ENCODE measurements around the gene URB1. TPM values are rescaled to one million over a fixed set of nuclear protein-coding genes. Genes with fewer than 3 reads are reported as not detected.

Gene URB1
- polyA plus RNA-seq, 4 donors, result 10.6 to 13.6 (median 10.9) TPM

DNA sequence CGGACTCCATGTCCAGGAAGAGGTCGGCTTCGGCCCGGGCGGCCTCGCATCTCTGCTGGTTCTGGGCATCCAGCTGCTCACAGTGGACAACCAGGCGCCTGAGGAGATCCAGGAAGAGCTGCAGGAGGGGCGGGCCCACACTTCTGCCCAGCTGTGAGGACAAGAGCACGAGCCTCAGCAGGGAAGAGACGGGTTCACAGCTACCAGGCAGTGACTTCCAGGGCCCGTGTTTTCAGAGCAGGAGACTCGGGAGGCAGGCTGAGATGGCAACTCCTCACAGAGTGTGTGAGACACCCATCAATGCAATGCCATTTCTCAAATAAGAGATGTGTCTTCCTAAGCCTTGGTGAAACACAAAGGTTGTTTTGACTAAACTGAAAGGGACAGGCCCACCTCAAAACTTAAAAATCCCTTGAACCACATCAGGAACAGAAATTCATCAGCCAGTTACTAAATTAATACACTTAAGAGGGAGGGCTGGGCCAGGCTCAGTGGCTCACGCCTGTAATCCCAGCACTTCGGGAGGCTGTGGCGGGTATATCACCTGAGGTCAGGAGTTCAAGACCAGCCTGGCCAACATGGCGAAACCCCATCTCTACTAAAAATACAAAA, 43.4 kb downstream of the URB1 start:
- DNase-seq (ENCODE audit: low read depth in 4 of 4, low spot score in 3 of 4), result no peak

DNA sequence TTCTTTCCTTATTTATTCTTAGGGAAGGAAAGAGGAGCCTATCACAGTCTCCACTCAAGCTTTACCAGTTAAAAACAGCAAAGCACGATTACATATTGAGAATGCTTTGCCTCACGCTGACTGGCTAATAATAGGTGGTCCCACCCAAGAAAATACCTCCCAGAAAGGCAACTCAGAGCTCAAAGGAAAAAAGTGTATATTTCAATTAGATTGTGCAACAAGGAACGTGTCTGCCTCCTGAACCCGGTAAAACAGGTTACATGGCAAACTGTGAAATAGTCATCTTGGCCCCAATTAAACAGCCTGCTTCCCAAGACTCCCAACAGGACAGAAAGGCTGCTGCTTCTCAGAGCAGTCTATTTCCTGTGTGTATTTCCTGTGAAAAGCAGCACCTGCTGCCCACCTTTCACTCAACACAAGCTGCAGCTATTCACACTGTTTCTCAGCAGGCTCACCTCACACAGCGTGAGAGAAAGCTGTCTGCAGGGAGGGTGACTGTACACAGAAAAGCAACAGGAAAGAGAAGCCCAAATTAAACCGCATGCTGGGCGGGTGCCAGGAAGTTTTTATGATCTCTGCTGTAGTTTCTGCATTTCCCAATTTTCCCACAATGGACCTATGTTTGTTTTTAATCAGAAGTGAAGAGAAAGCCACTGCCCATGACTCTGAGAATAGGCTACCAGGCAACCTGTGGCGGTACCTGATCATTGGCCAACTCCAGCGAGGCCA, 44.0 kb downstream of the URB1 start:
- DNase-seq (ENCODE audit: low read depth in 4 of 4, low spot score in 3 of 4), result no peak

- DNase-seq (ENCODE audit: low read depth in 4 of 4, low spot score in 3 of 4), result no peak
These were observed 44.8 kb downstream of the URB1 start for GRCh38 chr21:32347977-32348376.

DNA sequence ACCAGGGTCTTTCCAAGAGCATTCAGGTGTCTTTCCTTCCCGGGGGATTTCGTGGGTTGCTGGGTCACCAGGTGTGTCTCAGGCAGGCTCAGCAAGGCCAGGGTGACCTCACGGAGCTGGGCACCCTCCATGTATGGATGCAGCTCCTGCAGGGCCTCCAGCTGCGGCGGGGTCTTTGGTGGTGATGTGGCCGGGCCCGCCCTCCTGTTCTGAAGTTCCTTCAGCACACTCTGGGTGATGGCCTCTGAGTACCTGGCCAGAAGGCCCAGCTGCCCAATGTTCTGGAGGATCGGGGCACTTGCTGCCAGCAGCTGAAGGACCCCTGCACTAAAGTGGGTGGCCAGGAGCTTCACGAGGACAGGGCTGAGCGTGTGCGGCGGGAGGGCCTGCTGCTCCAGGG, 45.5 kb downstream of the URB1 start:
- DNase-seq (ENCODE audit: low read depth in 4 of 4, low spot score in 3 of 4), result no peak

DNA sequence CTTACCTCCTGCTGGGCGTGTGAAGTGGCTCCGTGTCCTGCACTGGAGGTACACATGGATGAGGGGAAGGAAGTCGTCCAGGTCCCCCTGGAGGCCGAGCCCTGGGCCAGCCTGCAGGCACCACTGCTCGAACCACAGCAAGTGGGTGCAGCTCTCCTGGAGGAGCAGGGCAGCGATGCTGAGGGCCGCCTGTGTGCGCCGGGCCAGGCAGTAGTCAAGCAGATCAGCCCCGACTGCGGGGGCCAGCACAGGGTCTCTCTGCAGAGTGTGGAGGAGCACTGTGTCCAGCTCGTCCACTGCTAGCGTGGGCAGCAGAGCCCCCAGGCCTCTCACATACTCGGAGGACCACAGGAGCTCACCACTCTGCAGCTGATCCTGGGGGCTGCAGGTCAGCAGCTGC, 45.9 kb downstream of the URB1 start:
- no peak for DNase-seq (ENCODE audit: low read depth in 4 of 4, low spot score in 3 of 4)

DNA sequence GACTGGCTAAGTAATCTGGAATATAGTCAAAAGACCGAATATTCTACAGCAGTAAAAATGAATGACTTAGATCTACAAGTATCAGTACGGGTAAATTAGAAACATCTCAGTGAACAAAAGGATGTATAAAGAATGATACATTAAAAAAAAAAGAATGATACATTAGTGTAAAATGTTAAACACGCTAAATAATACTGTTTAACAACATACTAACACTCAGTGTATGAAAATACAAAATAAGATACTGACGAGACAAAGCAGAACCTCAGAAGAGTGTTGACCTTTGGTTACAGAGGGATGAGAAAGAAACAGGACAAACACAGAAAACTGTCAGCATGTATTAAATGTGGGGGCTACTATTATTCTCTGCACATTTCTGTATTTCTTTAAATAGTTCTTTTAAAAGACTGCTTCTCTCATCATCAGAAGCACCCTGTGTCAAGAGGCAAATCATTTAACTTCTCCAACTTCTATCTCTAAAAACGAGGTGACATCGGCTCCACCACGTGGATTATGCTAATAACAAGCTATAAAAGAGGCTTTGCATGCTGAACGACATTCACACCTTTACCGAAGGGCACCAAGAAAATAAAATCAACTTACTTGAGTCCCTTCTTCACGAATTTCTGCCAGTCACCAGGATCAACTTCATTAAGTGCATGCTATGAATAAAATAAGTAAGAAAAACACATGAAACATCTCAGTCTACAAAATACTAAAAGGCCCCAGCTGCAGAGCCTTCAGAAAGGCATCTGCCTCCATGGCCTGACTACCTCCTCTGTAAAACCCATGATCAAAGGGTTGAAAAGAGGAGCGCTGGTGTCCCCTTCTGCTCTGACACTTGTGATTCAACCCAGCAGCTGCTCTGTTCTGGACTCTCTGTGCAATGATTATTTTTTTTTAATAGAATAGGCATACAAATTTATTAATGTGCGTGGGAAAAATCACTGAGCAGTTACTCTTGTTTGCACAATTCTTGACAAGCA, 51.7 kb downstream of the URB1 start:
- no peak for DNase-seq (ENCODE audit: low read depth in 4 of 4, low spot score in 3 of 4)

DNA sequence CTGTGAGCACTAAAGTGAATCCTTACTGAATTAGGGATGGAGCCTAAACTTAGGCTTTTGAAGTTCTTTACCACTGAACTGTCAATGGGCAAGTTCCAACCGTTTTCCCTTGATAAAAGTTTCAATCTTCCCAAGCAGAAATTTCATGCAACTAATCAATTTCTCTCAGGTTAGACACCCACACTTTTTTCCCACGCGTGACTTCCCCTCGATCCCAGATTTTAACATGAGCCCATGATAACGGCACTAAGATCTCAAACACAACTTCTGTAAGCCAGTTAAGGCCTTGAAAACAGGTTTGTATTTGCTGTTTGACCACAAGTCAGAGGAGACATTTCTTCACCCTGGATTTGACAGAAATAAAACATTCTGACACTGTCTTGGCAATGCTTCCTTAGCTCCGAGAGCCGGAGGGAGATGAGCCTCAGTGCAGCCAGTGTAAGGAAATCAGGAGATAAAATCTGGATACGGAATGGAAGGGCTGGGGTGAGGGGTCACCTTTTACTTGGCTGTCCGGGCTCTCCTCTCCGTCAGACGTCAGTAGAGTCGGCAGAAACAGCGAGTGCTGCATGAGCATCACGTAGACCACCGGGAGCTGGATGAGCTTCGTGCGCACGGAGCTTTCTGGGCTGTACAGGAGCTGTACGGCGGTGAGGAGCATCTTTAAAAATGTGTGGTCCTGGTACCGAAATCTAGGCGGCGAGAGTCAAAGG, 54.4 kb downstream of the URB1 start:
- no peak for DNase-seq (ENCODE audit: low read depth in 4 of 4, low spot score in 3 of 4)

DNA sequence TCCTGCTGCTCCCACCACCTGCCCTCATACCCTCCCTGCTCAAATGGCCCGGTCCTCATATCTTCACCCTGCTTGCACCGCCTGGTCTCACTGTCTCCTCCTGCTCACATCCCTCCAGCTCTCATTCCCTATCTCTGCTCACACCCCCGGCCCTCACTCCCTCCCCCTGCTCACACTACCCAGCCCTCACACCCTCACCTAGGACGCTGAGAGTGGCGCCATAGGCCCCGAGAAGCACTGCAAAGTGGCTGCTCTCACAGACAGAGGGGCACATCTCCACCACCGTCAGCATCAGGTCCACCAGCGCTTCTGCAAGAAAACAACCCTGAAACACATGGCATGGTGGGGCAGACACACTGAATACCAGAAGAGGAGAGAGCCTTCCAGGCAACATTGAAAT, 55.6 kb downstream of the URB1 start:
- no peak for DNase-seq (ENCODE audit: low read depth in 4 of 4, low spot score in 3 of 4)

- DNase-seq (ENCODE audit: low read depth in 4 of 4, low spot score in 3 of 4), result no peak
These were observed 56.1 kb downstream of the URB1 start for GRCh38 chr21:32336711-32337110.

DNA sequence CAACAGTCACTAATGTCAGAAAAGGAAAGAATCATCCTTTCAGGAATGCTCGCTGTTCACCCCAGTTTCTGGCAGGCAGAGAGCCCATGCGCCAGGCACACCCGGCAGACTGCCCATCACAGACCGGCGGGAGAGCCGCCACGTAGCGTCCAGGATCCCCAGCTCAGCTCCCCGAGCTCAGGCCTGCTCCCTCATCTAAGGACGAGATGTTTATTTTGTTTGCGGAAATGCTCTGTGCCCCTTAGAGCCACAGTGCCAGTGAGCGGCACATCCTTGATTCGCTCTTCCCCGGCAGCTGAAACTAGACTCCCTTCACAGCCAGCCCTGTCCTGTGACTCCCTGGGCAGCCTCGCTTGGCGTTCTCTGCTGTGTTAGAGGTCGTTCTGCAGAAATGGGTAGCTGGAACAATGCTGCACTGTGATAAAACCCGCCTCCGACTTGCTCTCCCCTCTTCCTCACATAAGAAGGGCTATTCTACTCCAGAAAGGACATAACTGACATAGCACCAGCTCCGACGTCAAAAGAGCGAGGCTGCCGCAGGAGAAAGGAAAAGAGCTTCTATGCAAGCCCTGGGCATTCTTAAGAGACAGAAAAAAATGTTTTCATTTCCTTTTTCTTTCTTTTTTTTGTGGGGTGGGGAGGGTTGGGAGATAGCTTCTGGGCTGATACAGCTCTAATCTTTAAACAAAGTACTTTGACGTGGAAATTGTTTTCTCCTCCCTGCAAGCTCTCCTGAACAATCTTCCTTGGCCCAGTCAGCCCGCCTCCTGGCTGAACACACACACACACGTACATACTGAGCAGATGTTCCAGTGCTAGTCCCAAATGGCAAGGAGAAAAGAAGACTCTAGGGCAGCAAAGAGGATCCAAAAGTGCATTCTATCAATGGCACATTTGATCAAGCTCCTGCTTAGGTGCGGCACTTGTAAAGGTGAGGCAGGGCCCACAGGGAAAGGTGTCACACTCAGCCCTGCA, 56.9 kb downstream of the URB1 start:
- DNase-seq (ENCODE audit: low read depth in 4 of 4, low spot score in 3 of 4), result no peak

DNA sequence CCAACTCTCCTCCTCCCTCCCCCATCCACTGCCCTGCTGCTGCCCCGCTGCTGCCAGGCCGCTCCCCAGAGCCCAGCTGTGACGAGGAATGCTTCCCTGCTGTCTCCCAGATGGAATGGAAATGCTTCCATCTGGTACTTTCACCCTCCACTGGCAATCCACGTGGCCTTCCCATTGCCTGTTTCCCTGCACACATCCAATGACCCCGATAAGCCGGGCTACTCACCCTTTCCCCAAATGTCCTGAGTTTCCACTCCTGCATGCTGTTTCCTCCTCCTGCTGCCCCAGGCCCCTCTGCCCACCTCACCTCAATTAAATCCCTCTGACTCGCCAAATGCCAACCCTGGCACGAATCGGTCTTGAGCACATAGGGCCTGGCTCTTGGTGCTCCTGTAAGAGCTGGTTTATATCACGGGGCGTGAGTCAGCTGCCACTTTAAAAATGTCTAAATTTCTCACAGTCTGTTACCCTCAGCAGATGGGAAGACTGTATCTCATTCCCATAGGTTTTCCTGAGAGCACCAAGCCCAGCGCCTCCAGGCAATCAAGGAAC, 57.8 kb downstream of the URB1 start:
- DNase-seq (ENCODE audit: low read depth in 4 of 4, low spot score in 3 of 4), result no peak

GRCh38 chr21:32333953-32334673, 58.7 kb downstream of the URB1 start:
- no peak for DNase-seq (ENCODE audit: low read depth in 4 of 4, low spot score in 3 of 4)

- no peak for DNase-seq (ENCODE audit: low read depth in 4 of 4, low spot score in 3 of 4)
These were observed 60.3 kb downstream of the URB1 start for GRCh38 chr21:32332463-32332951.

DNA sequence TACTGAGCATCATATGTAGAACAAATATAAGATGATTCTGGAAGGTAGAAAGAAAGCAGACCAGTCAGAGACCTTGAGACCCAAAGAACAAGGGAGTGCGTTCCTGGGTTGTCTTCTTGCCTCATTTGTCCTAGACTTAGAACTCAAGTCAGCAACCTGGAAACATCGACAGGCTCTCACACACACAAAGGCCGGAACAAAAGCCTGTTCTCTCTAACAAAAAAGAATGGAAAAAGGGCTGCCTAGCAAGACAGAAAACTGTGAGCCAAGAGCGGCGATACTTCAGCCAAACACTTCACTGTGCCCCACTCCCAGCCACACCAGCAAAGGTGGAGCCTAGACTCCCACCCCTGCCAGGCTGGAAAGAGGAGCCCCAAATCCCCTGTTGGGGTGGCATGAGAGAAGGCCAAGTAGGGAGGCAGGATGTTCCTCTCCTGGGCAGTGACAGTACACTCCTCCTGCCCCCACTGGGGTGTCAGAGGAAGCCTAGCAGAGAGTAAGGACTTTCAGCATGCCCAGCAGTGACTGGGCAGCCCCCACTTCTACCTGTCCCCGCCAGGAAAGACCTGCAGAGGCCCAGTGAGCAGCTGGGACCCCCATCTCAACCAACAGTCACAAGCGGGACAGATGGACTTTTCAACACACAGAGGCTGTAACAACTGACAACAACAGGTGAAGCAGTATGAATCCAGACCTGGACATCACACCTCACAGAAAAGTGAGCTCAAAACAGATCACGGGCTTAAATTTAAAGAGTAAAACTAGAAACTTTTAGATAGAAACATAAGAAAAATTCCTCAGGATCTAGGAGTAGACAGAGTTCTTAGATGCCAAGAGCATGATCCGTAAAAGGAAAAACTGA, 61.1 kb downstream of the URB1 start:
- DNase-seq (ENCODE audit: low read depth in 4 of 4, low spot score in 3 of 4), result no peak

GRCh38 chr21:32330784-32331311, 62.0 kb downstream of the URB1 start:
- no peak for DNase-seq (ENCODE audit: low read depth in 4 of 4, low spot score in 3 of 4)

GRCh38 chr21:32329776-32330175, 63.0 kb downstream of the URB1 start:
- no peak for DNase-seq (ENCODE audit: low read depth in 4 of 4, low spot score in 3 of 4)

DNA sequence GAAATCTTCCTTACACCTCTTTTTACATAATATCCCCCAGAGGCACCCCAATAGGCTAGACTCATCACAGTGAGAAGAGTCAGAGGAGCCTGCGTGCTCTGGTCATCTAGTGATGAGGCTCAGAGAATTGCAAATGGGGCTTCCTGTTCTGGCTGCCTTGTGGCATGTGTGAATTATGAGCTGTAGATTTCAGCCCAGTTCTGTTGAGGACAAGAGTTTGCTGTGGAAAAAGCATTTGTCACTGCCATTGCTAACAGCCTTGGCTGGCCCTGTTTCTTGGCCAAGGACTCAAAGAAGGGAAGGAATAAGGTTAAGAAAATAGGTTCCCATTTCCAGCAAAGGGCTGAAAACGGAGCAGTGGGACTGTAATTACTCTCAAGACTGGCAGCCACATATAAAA, 63.5 kb downstream of the URB1 start:
- DNase-seq (ENCODE audit: low read depth in 4 of 4, low spot score in 3 of 4), result peak; percentile 28 to 62 (median 47)
